C4-2B (cell line): ENCODE results near the gene ATR.
A peak's percentile ranks its signal among the peaks of the same experiment; 100 is the strongest.
"Not testable (repeated sequence)": the region's sequence is repeated elsewhere in the genome, so short reads cannot be mapped to it uniquely, and the experiment has no call there.

Experiments
- H3K27ac ChIP-seq: fragments of 450-650 bp; 2 replicates; pipeline ENCODE4 v1.5.1; 2017
- CTCF ChIP-seq: fragments of 450-650 bp; conservative IDR thresholded peaks from 2 replicates; pipeline ENCODE4 v1.5.1; 2017; ENCODE audit warnings: mild to moderate bottlenecking
- ZFX ChIP-seq: fragments of 450-650 bp; IDR thresholded peaks from 2 replicates; pipeline ENCODE4 v1.6.1; 2017

ATR gene

GRCh38 chr3:142459096-142459495 is 119.4 kb downstream of the ATR start:
- H3K27ac ChIP-seq, result no peak overlapping the region
- no peak for TF ChIP-seq ZFX
- no peak for TF ChIP-seq CTCF

DNA sequence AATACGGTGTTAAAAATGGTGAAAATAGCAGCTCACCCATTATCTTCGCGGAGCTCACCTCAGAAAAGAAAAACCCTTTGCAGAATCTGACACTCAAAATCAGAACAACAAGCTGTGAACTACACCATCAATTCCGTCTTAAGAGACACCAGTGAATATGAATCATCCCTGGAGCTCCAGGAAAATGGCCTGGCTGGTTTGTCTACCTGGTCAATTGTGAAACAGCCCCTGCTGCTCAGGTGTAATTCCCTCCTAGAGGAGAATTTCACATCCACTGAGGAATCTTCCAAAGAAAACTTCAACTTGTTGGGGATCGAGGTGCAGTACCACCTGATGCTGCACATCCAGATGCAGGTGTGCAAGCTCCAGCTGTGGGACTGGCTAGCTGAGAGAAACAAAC is 127.7 kb downstream of the ATR start:
- TF ChIP-seq CTCF (no peak), ZFX (no peak)
- no peak overlapping the region for H3K27ac ChIP-seq

GRCh38 chr3:142450189-142450588 is 128.3 kb downstream of the ATR start:
- TF ChIP-seq CTCF, result no peak
- no peak for TF ChIP-seq ZFX
- H3K27ac ChIP-seq, result no peak overlapping the region

DNA sequence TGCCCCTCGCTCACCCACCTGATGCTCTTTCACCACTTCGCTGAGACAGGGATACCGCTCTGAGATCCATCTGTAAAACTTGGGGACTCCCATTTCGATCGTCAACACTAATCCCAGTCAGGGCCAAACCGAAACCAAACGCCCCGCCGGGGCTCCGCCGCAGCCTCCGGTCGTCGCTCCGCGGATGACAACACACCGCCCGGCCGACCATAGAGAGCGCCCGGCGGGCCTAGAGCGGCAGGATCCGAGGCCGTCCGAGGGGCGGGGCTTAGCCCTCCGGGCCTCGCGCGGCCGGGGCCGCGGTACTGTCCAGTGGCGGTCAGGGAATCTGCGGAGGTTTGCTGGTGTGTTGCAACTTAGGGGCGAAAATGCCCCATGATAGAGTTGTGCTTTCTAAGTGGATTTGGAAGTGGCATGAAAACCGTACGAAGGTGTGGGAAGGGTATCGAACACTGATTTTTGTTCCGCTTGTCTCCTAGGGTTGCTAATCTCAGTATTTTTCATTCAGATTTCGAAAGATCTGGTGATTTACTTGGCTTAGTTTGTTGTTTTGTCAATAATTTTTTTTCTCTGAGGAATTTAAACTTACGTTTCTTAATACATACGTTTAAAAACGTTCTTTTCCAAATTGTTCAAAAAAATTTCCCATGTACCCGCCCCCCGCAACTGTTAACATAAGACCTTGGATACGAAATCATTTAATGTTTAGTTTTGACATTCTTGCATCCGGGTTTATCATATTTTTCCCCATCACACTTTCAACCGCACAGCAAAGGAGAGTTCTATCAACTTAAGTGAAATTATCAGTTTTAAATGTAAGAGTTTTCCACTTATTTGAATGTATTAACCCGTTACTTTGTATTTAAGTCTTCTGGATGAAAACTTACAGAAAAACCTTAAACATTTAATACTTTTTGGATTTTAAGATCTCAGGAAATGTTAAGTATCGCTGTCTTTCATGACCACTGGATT is 130.4 kb downstream of the ATR start, which contains the start of gene XRN1:
Gene XRN1, minus strand, starts transcription at position 186 of the 972 bp plus-strand sequence. Its CDS starts 93 bp downstream, at position 93.
- peak within 1 kb of the TSS; percentile 79 for H3K27ac ChIP-seq
- TF ChIP-seq ZFX (peak; percentile 82), CTCF (no peak)

GRCh38 chr3:142447301-142447851 is 131.2 kb downstream of the ATR start:
- H3K27ac ChIP-seq, result peak overlapping the region; percentile 79
- 0 out of 2 replicates have a peak, but pooled peaks have one; percentile 85 for TF ChIP-seq ZFX
- no peak for TF ChIP-seq CTCF

- H3K27ac ChIP-seq, result no peak overlapping the region
- no peak for TF ChIP-seq CTCF
- TF ChIP-seq ZFX, result no peak
These were observed 132.7 kb downstream of the ATR start for GRCh38 chr3:142445816-142446254.

- no peak for TF ChIP-seq CTCF
- TF ChIP-seq ZFX, result no peak
- no peak overlapping the region for H3K27ac ChIP-seq
These were observed 134.2 kb downstream of the ATR start for GRCh38 chr3:142444343-142444742.

DNA sequence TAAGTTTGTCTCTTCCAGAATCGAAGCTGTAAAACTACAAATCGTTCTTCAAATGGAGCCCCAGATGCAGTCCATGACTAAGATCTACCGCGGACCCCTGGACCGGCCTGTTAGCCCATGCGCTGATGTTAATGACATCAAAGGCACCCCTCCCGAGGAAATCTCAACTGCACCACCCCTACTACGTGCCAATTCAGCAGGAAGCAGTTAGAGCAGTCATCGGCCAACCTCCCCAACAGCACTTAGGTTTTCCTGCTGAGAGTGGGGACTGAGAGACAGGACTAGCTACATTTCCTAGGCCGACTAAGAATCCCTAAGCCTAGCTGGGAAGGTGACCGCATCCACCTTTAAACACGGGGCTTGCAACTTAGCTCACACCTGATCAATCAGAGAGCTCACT is 135.5 kb downstream of the ATR start:
- H3K27ac ChIP-seq, result not testable (repeated sequence)

DNA sequence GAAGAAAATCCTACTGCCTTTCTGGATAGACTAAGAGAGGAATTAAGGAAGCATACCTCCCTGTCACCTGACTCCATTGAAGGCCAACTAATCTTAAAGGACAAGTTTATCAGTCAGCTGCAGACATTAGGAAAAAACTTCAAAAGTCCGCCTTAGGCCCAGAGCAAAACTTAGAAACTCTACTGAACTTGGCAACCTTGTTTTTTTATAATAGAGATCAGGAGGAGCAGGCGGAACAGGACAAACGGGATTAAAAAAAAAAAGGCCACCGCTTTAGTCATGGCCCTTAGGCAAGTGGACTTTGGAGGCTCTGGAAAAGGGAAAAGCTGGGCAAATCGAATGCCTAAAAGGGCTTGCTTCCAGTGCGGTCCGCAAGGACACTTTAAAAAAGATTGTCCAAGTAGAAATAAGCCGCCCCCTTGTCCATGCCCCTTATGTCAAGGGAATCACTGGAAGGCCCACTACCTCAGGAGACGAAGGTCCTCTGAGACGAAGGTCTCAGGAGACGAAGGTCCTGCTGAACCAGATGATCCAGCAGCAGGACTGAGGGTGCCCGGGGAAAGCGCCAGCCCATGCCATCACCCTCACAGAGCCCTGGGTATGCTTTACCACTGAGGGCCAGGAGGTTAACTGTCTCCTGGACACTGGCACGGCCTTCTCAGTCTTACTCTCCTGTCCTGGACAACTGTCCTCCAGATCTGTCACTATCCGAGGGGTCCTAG is 138.9 kb downstream of the ATR start:
- H3K27ac ChIP-seq, result peak overlapping the region; percentile 65

DNA sequence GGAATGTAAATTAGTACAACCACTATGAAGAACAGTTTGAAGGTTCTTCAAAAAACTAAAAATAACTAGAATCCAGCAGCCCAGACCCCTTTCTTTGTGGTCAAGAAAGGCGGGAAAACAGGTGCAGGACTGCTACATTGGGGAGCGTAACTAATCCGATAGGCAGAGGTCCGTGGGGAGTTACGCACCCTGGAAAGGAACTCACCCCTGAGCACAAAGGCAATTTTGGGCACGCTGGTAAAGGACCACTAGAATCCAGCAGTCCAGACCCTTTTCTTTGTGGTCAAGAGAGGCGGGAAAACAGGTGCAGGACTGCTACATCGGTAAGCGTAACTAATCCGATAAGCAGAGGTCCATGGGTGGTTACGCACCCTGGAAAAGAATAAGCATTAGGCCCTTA is 140.4 kb downstream of the ATR start:
- H3K27ac ChIP-seq, result not testable (repeated sequence)
